ENCODE data around the gene CDH23.

DNA sequence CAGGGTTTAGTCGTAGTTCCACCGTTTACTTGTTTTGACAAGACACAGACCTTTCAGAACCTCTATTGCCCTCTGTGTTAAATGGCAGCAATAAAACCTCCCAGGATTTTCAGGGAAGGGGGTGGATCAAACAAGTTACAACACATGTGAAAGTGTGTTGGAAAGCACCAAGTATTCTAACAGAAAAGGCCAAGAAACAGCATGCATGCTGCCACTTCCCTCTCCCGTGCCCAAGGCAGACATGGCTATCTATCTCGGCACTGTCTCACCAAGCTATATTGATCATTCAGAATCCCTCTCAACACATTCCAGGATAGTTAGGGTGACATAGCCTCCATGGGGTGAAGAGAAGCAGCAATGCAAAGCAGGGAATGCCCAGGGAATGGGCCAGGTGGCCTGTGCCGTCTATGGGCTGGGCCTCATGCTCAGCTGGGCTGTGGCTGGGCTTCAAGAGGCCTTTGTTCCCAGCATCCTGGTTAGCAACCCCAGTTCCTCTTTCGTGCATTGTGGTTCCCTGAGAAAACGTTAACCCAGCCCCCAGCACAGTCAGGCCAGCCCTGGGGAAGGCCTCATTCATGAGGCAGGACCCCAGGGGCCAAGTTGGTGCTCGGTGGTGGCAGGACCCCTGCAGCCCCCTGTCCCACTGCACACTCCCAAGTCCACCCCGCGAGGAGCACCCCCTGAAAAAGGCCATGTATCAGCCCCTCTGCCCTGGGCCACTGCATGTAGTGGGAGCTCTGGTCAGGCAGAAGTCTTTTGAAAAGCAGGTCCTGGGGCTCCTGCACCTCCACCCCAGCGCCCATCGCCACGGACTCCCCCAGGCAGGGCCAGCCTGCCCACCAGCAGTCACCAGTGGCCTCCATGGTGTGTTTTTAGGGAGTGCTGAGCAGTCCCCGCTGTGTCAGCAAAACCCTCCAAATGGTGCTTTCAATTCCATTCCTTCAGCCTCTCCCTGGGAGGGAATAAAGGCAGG is 351.1 kb downstream of the CDH23 start:
- TF ChIP-seq, protein P1, sequence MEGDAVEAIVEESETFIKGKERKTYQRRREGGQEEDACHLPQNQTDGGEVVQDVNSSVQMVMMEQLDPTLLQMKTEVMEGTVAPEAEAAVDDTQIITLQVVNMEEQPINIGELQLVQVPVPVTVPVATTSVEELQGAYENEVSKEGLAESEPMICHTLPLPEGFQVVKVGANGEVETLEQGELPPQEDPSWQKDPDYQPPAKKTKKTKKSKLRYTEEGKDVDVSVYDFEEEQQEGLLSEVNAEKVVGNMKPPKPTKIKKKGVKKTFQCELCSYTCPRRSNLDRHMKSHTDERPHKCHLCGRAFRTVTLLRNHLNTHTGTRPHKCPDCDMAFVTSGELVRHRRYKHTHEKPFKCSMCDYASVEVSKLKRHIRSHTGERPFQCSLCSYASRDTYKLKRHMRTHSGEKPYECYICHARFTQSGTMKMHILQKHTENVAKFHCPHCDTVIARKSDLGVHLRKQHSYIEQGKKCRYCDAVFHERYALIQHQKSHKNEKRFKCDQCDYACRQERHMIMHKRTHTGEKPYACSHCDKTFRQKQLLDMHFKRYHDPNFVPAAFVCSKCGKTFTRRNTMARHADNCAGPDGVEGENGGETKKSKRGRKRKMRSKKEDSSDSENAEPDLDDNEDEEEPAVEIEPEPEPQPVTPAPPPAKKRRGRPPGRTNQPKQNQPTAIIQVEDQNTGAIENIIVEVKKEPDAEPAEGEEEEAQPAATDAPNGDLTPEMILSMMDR (conservative IDR thresholded peaks at IDR 0.05; ENCODE audit: low read depth, low read length): no peak
- no peak for TF ChIP-seq EZH2 (IDR thresholded peaks at IDR 0.05; ENCODE audit: low read length, unreplicated experiment)
- TF ChIP-seq EZH2phosphoT487 (IDR thresholded peaks at IDR 0.05; ENCODE audit: borderline replicate concordance, low read length): no peak
